ENCODE data around the gene ARMS2.

ARMS2 gene

DNA sequence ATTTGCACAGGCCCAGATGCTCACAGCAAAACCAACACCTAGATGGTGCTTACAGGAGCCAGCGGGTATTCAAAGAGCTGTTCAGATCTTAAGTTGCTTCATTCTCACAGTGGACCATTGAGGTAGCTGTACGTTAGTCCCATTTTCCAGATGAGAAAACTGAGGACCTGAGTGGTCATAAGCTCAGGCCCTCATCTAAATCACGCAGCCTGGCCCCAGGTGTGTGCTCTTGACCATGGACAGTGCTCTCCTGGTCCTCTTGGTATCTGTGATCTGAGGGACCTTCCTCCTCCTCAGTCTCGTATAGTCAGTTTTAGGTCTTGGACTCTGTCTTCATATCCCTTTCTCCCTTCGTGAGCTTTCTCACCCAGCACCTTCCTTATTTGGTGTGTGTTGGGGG lies 50.6 kb downstream of the ARMS2 start:
- TF ChIP-seq JUND (IDR thresholded peaks at IDR 0.05; ENCODE audit: low read depth), result no peak
- DNase-seq (ENCODE audit: low read depth in 1 of 2, low spot score in 1 of 2), result no peak
- in situ Hi-C loops (cut with HindIII; ENCODE audit: low pct_unique_long_range_greater_than_20kb, low sequenced_read_pairs), result no loop called here

DNA sequence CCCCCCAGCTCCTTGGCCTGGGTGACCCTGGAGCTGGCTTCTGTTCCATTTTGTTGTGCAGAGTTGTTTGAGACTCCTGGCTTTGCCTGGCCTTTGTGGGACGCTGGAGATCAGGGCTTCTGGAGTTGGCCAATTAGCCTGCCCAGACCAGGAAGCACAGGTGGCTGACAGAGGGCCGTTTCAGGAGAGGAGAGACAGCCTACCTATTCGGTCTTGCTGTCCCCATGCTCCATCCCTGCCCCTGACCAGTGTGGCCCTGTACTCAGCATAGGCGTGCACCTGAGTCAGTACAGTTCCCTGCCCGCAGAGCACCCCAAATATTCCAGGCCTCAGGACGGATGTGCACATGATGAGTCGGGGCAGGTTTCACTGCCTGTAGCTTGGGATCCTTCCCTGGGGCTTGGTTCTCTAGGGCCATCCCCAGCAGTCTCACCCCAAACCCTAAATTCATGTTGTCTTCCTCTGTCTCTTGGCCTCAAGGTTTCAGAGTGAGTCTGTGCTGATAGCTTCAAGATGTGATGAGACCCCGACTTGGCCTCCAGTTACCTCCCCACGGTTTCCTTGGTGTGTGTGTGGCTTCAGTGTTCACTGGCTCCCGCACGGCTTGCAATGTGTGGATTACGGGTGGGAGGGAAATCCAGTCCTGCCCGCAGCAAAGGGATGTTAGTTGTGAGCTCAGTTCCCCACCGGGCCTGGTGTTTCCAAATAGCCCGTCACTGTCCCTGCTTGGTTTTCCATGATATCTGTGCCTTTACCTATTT lies 51.6 kb downstream of the ARMS2 start:
- DNase-seq (ENCODE audit: low read depth in 1 of 2, low spot score in 1 of 2), result no peak
- in situ Hi-C loops (cut with HindIII; ENCODE audit: low pct_unique_long_range_greater_than_20kb, low sequenced_read_pairs), result no loop called here
- TF ChIP-seq JUND (IDR thresholded peaks at IDR 0.05; ENCODE audit: low read depth), result no peak
